Fibroblast of lung (primary cell): ENCODE measurements around the gene TCF4. TPM values are rescaled to one million over a fixed set of nuclear protein-coding genes. Genes with fewer than 3 reads are reported as not detected.

ENCODE experiments used
- DNase-seq, 2 donors: peaks; one replicate each; pipeline versions ENCODE4 v3.0.0 to v3.0.0-alpha.2; 2010; ENCODE audit warnings: low read depth in 2 of 2
- H2AFZ ChIP-seq: 2 replicates; pipeline ENCODE4 v1.5.1; 2012; ENCODE audit warnings: low read length, control low read depth, inconsistent platforms
- H3K27ac ChIP-seq: 2 replicates; pipeline ENCODE4 v1.5.1; 2011; ENCODE audit warnings: low read length, control low read depth; ENCODE audit not compliant: insufficient read depth
- H3K27me3 ChIP-seq: 2 replicates; pipeline ENCODE4 v1.5.1; 2011; ENCODE audit warnings: mild to moderate bottlenecking, low read length; ENCODE audit not compliant: control insufficient read depth, insufficient read depth
- H3K36me3 ChIP-seq: 2 replicates; pipeline ENCODE4 v1.5.1; 2011; ENCODE audit warnings: low read length; ENCODE audit not compliant: control insufficient read depth, insufficient read depth
- H3K4me1 ChIP-seq: 2 replicates; pipeline ENCODE4 v1.5.1; 2011; ENCODE audit warnings: low read length; ENCODE audit not compliant: control insufficient read depth, insufficient read depth; ENCODE audit errors: extremely low read depth
- H3K4me2 ChIP-seq: 2 replicates; pipeline ENCODE4 v1.5.1; 2011; ENCODE audit warnings: low read length, control low read depth; ENCODE audit not compliant: insufficient read depth; ENCODE audit errors: extremely low read depth
- H3K4me3 ChIP-seq, 4 experiments: fragments of 200-600 bp in 1 of 4; sonication (generic) in 1 of 4; replicated peaks in 1 of 4; 2 replicates each; pipeline ENCODE4 v1.5.1; 2011 to 2016; ENCODE audit warnings: low read length in 4 of 4, low read depth in 3 of 4, mild to moderate bottlenecking in 3 of 4, control low read depth in 2 of 4, inconsistent platforms in 1 of 4, mixed read lengths in 1 of 4; ENCODE audit not compliant: insufficient read depth in 1 of 4; ENCODE audit errors: control extremely low read depth in 1 of 4
- H3K79me2 ChIP-seq: 2 replicates; pipeline ENCODE4 v1.5.1; 2012; ENCODE audit warnings: mild to moderate bottlenecking, low read length, inconsistent platforms; ENCODE audit not compliant: control insufficient read depth, insufficient read depth
- H3K9ac ChIP-seq: 2 replicates; pipeline ENCODE4 v1.5.1; 2011; ENCODE audit warnings: mild to moderate bottlenecking, low read length, control low read depth; ENCODE audit not compliant: insufficient read depth
- H3K9me3 ChIP-seq: 2 replicates; pipeline ENCODE4 v1.5.1; 2012; ENCODE audit warnings: low read depth, low read length; ENCODE audit not compliant: control insufficient read depth, insufficient read depth
- H4K20me1 ChIP-seq: 2 replicates; pipeline ENCODE4 v1.5.1; 2011; ENCODE audit warnings: low read length; ENCODE audit not compliant: control insufficient read depth, insufficient read depth; ENCODE audit errors: extremely low read depth
- CTCF ChIP-seq, 2 donors: IDR thresholded peaks in 1 of 2; conservative IDR thresholded peaks in 1 of 2; 1 replicate in 1 of 2; 2 replicates in 1 of 2; pipeline ENCODE4 v1.5.1; 2011 to 2012; ENCODE audit warnings: low read length in 2 of 2, control low read depth in 1 of 2, inconsistent platforms in 1 of 2, low read depth in 1 of 2, mild to moderate bottlenecking in 1 of 2
- EZH2 ChIP-seq: IDR thresholded peaks from 2 replicates; pipeline ENCODE4 v1.5.1; 2012; ENCODE audit warnings: low read length, control low read depth, mild to moderate bottlenecking; ENCODE audit errors: missing control alignments
- polyA plus RNA-seq, 2 donors: library from polyadenylated mRNA; depleted of rRNA in 1 of 2; stranded (reverse) in 1 of 2; unstranded in 1 of 2; fragments of >200 nt; gene quantifications; 2 replicates each; pipeline ENCODE4 v1.2.1, GENCODE V29; 2011 to 2012; ENCODE audit warnings: missing spikeins in 1 of 2
- total RNA-seq: library from RNA; depleted of rRNA; stranded (reverse); fragments of >200 nt; gene quantifications from 2 replicates; pipeline ENCODE4 v1.2.1, GENCODE V29; 2014

TCF4 gene
- total and polyA plus RNA-seq, 2 donors (not counting 1 experiment from before 2014, with no cell fraction given), result 48.9 to 57.6 TPM

- Histone ChIP-seq H3K36me3 (no peaks in the 10 kb centered on the region), H3K4me3 (no peak overlapping the region), H3K4me1 (no peaks in the 10 kb centered on the region), H3K27me3 (no peaks in the 10 kb centered on the region), H3K79me2 (peaks cover 7% of the 10 kb centered on the region), H3K9ac (no peak overlapping the region), H3K4me2 (no peak overlapping the region), H3K27ac (no peak overlapping the region), H2AFZ (no peak overlapping the region), H4K20me1 (no peaks in the 10 kb centered on the region), H3K9me3 (no peaks in the 10 kb centered on the region)
- TF ChIP-seq EZH2 (no peak), CTCF (conservative IDR thresholded peaks at IDR 0.05 in 1 of 2, IDR thresholded peaks at IDR 0.05 in 1 of 2; ENCODE audit: low read depth in 1 of 2, low read length in 2 of 2) (no peak)
- peak in 1 of 2 donors; percentile 91 for DNase-seq
These were observed 93.1 kb downstream of the TCF4 start for GRCh38 chr18:55494899-55495298.

GRCh38 chr18:55494441-55494840, 93.6 kb downstream of the TCF4 start:
- Histone ChIP-seq H2AFZ (no peak overlapping the region), H3K4me2 (no peak overlapping the region), H3K4me3 (no peak overlapping the region), H3K36me3 (no peaks in the 10 kb centered on the region), H3K9me3 (no peaks in the 10 kb centered on the region), H3K27me3 (no peaks in the 10 kb centered on the region), H3K27ac (no peak overlapping the region), H3K4me1 (no peaks in the 10 kb centered on the region), H4K20me1 (no peaks in the 10 kb centered on the region), H3K79me2 (peaks cover 7% of the 10 kb centered on the region), H3K9ac (no peak overlapping the region)
- no peak for DNase-seq
- no peak for TF ChIP-seq CTCF (conservative IDR thresholded peaks at IDR 0.05 in 1 of 2, IDR thresholded peaks at IDR 0.05 in 1 of 2; ENCODE audit: low read depth in 1 of 2, low read length in 2 of 2)
- no peak for TF ChIP-seq EZH2

GRCh38 chr18:55491616-55492015, 96.4 kb downstream of the TCF4 start:
- Histone ChIP-seq H4K20me1 (no peaks in the 10 kb centered on the region), H3K27me3 (no peaks in the 10 kb centered on the region), H3K4me3 (no peak overlapping the region), H3K4me2 (no peak overlapping the region), H3K79me2 (peaks cover 7% of the 10 kb centered on the region), H3K4me1 (peaks cover 6% of the 10 kb centered on the region), H3K27ac (no peak overlapping the region), H2AFZ (no peak overlapping the region), H3K9me3 (no peaks in the 10 kb centered on the region), H3K9ac (no peak overlapping the region), H3K36me3 (no peaks in the 10 kb centered on the region)
- no peak for TF ChIP-seq CTCF (conservative IDR thresholded peaks at IDR 0.05 in 1 of 2, IDR thresholded peaks at IDR 0.05 in 1 of 2; ENCODE audit: low read depth in 1 of 2, low read length in 2 of 2)
- TF ChIP-seq EZH2, result no peak
- DNase-seq, result peak in 1 of 2 donors; percentile 71
